Natural killer cell (primary cell): ENCODE results near the gene CTTN. TPM values are rescaled to one million over a fixed set of nuclear protein-coding genes. Genes with fewer than 3 reads are reported as not detected.

Experiments
- ATAC-seq, 3 donors: fragments of 150-1000 bp in 2 of 3; fragments of 200-7000 bp in 1 of 3; cut with Tn5 transposase; 1 replicate in 1 of 3; 2 replicates in 2 of 3; pipeline ENCODE4 v1.10.0; 2021; ENCODE audit warnings: mild to moderate bottlenecking in 2 of 3, moderate library complexity in 2 of 3
- DNase-seq, 2 donors: peaks; one replicate each; pipeline versions ENCODE4 v3.0.0 to v3.0.0-alpha.2; 2013 to 2021; ENCODE audit warnings: mixed read lengths in 1 of 2
- H3K27ac ChIP-seq: one replicate; pipeline ENCODE4 v1.5.1; 2013; ENCODE audit warnings: mild to moderate bottlenecking, low read length
- H3K27me3 ChIP-seq: one replicate; pipeline ENCODE4 v1.6.1; 2013; ENCODE audit warnings: low read length; ENCODE audit not compliant: control insufficient read depth, insufficient read depth
- H3K36me3 ChIP-seq: one replicate; pipeline ENCODE4 v1.6.1; 2013; ENCODE audit warnings: low read length; ENCODE audit not compliant: control insufficient read depth, insufficient read depth
- H3K4me1 ChIP-seq: one replicate; pipeline ENCODE4 v1.6.1; 2013; ENCODE audit warnings: low read length; ENCODE audit not compliant: control insufficient read depth, insufficient read depth
- H3K4me3 ChIP-seq: one replicate; pipeline ENCODE4 v1.5.1; 2013; ENCODE audit warnings: low read length
- H3K9me3 ChIP-seq: one replicate; pipeline ENCODE4 v1.6.1; 2013; ENCODE audit warnings: low read length; ENCODE audit not compliant: control insufficient read depth, insufficient read depth
- H3K27ac Mint-ChIP-seq, 2 donors: one replicate each; pipeline ENCODE4 v1.8.0; 2022; ENCODE audit warnings: mild to moderate bottlenecking in 2 of 2, mixed read lengths in 2 of 2, moderate library complexity in 1 of 2
- H3K27me3 Mint-ChIP-seq, 2 donors: one replicate each; pipeline ENCODE4 v1.8.0; 2022; ENCODE audit warnings: low read depth in 2 of 2, mixed read lengths in 2 of 2
- H3K36me3 Mint-ChIP-seq: one replicate; pipeline ENCODE4 v1.8.0; 2022; ENCODE audit warnings: mixed read lengths
- H3K4me1 Mint-ChIP-seq, 2 donors: one replicate each; pipeline ENCODE4 v1.8.0; 2022; ENCODE audit warnings: mixed read lengths in 2 of 2
- H3K4me3 Mint-ChIP-seq: one replicate; pipeline ENCODE4 v1.8.0; 2022; ENCODE audit warnings: mild to moderate bottlenecking, moderate library complexity, mixed read lengths
- H3K9me3 Mint-ChIP-seq, 2 donors: one replicate each; pipeline ENCODE4 v1.8.0; 2022; ENCODE audit warnings: mixed read lengths in 2 of 2
- WGBS: methylation state at CpG from one replicate; pipeline ENCODE4 v1.1.7; 2013; ENCODE audit warnings: missing lambda C conversion rate; ENCODE audit not compliant: insufficient coverage; 5-methylcytosine and 5-hydroxymethylcytosine counted together
- intact Hi-C: fragments of 100-400 bp; cut with micrococcal nuclease; formaldehyde crosslinking; loops from one replicate; pipeline ENCODE4 v1.14.2; 2022
- total RNA-seq, 4 donors: library from RNA; stranded (reverse); fragments of 120-200 nt in 1 of 4; gene quantifications; one replicate each; pipeline versions ENCODE4 v1.2.3 to v1.2.4, GENCODE V29; 2013 to 2022
- TF ChIP-seq, protein P1 (sequence below): fragments of 200-600 bp; IDR thresholded peaks from one replicate; pipeline ENCODE4 v1.8.0; 2022; ENCODE audit warnings: antibody characterized with exemption

Gene CTTN
- total RNA-seq, 3 donors from 2014 or later (not counting 1 experiment from before 2014, with no cell fraction given) = 0.59 to 5.8 (median 1.8) TPM

DNA sequence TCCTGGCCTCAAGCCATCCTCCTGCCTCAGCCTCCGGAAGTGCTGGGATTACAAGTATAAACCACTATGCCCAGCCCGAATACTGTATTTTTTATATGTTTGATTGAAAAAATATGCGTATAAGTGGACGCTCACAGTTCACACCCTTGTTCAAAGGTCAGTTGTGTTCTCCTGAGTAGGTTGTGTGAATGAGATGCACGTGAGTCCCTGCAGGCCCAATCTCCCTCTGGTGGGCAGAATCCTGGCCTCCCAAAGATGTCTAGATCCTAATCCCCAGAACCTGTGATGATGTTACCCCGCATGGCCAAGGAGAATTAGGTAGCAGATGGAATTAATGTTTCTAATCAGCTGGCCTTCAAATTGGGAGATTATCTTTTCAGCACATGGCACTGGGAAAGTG is 41.9 kb downstream of the CTTN start:
- no peaks in the 10 kb centered on the region for H3K36me3 ChIP-seq
- Mint-ChIP-seq H3K36me3 (no peaks in the 10 kb centered on the region), H3K4me3 (no peak overlapping the region), H3K27me3 (peaks cover 49 to 57% of the 10 kb centered on the region in 2 donors), H3K4me1 (no peaks in the 10 kb centered on the region), H3K9me3 (no peaks in the 10 kb centered on the region), H3K27ac (no peak overlapping the region)
- 85% methylated on average over 6 of the region's 6 CpGs for WGBS
- intact Hi-C loops = no loop called here
- H3K27ac ChIP-seq = no peak overlapping the region
- H3K4me1 ChIP-seq = no peaks in the 10 kb centered on the region
- DNase-seq (no peak), ATAC-seq (no peak)
- H3K9me3 ChIP-seq = no peaks in the 10 kb centered on the region
- TF ChIP-seq, protein P1, sequence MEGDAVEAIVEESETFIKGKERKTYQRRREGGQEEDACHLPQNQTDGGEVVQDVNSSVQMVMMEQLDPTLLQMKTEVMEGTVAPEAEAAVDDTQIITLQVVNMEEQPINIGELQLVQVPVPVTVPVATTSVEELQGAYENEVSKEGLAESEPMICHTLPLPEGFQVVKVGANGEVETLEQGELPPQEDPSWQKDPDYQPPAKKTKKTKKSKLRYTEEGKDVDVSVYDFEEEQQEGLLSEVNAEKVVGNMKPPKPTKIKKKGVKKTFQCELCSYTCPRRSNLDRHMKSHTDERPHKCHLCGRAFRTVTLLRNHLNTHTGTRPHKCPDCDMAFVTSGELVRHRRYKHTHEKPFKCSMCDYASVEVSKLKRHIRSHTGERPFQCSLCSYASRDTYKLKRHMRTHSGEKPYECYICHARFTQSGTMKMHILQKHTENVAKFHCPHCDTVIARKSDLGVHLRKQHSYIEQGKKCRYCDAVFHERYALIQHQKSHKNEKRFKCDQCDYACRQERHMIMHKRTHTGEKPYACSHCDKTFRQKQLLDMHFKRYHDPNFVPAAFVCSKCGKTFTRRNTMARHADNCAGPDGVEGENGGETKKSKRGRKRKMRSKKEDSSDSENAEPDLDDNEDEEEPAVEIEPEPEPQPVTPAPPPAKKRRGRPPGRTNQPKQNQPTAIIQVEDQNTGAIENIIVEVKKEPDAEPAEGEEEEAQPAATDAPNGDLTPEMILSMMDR = no peak
- H3K27me3 ChIP-seq = peaks cover 11% of the 10 kb centered on the region
- H3K4me3 ChIP-seq = no peak overlapping the region

DNA sequence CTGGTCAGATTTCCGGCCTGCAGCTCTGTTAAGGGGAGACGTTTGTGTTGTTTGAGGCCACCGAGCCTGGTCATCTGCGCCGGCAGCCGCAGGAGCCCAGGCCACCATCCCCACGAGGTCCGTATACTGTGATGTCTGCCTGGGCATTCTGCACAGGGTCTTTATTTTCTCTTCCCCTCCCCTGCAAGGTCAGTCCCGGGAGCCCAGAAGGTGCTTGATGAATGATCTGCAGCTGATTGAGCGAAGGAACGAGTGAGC is 45.4 kb downstream of the CTTN start:
- intact Hi-C loops = no loop called here

DNA sequence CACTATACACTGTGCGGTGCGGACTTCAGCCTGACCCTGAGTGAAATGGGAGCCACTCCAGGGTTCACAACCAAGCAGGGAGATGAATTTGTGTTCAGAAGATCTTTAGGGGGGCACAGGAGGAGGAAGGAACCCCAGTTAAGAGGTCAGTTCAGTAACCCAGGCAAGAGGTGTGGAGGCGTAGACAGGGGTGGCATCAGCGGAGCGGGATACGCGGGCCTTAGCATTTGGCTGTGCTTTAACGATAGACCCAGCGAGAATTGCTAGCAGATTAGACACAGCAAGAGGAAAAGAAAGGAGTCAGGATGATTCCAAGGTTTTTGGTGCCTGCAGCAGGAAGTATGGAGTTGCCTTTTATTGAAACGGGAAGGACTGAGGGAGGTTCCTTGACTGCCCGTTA is 46.8 kb downstream of the CTTN start:
- no peak overlapping the region for H3K27ac Mint-ChIP-seq
- DNase-seq (no peak), ATAC-seq (no peak)
- peaks cover 43 to 67% of the 10 kb centered on the region in 2 donors for H3K27me3 Mint-ChIP-seq
- H3K9me3 Mint-ChIP-seq = peaks cover 13 to 17% of the 10 kb centered on the region in 2 donors
- peaks cover 21% of the 10 kb centered on the region for H3K36me3 Mint-ChIP-seq
- Histone ChIP-seq H3K36me3 (no peaks in the 10 kb centered on the region), H3K27ac (no peak overlapping the region), H3K4me1 (no peaks in the 10 kb centered on the region), H3K27me3 (peaks cover 2% of the 10 kb centered on the region), H3K4me3 (no peak overlapping the region), H3K9me3 (peaks cover 20% of the 10 kb centered on the region)
- TF ChIP-seq, protein P1 = no peak
- H3K4me3 Mint-ChIP-seq = no peak overlapping the region
- no peaks in the 10 kb centered on the region for H3K4me1 Mint-ChIP-seq
- WGBS = 96% methylated on average over 11 of the region's 11 CpGs
- intact Hi-C loops = no loop called here

More for the DNA sequence above, 45.4 kb downstream of the CTTN start:
- Histone ChIP-seq H3K27me3 (peaks cover 2% of the 10 kb centered on the region), H3K4me1 (no peaks in the 10 kb centered on the region), H3K36me3 (no peaks in the 10 kb centered on the region), H3K27ac (no peak overlapping the region), H3K4me3 (no peak overlapping the region), H3K9me3 (peaks cover 8% of the 10 kb centered on the region)
- Mint-ChIP-seq H3K36me3 (peaks cover 7% of the 10 kb centered on the region), H3K9me3 (peaks cover 4 to 5% of the 10 kb centered on the region in 2 donors), H3K27me3 (peaks cover 47 to 61% of the 10 kb centered on the region in 2 donors), H3K4me1 (no peaks in the 10 kb centered on the region), H3K4me3 (no peak overlapping the region), H3K27ac (no peak overlapping the region)
- peak in 1 of 3 donors; percentile 25 for ATAC-seq
- TF ChIP-seq, protein P1 = no peak
- DNase-seq = no peak
- 77% methylated on average over 11 of the region's 11 CpGs for WGBS

DNA sequence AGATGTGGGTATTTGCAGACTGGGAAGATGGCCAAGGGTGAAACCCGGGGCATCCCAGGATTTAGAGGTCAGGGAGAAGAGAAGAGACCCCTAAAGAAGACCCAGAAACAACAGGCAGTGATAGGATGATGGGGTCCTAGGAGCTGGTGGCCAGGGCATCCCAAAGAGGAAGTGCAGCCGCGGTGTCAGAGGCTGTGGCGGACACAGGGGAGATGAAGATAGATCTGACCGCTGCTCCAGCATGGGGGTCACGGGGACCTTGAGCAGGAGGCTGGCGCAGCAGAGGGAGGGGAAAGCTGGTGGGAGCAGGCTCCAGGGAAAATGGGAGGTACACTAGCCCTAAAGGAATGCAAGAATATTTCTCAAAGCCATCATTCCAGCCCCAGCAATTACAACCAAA is 47.3 kb downstream of the CTTN start:
- Histone ChIP-seq H3K27ac (no peak overlapping the region), H3K4me3 (no peak overlapping the region), H3K9me3 (peaks cover 23% of the 10 kb centered on the region), H3K27me3 (peaks cover 2% of the 10 kb centered on the region), H3K36me3 (no peaks in the 10 kb centered on the region), H3K4me1 (no peaks in the 10 kb centered on the region)
- Mint-ChIP-seq H3K9me3 (peaks cover 13 to 20% of the 10 kb centered on the region in 2 donors), H3K36me3 (peaks cover 26% of the 10 kb centered on the region), H3K4me1 (no peaks in the 10 kb centered on the region), H3K27me3 (peaks cover 41 to 67% of the 10 kb centered on the region in 2 donors), H3K4me3 (no peak overlapping the region), H3K27ac (no peak overlapping the region)
- TF ChIP-seq, protein P1 = no peak
- intact Hi-C loops = no loop called here
- 53% methylated on average over 7 of the region's 7 CpGs for WGBS
- ATAC-seq (no peak), DNase-seq (no peak)
